ENCODE results near the gene LMO1. TPM values are rescaled to one million over a fixed set of nuclear protein-coding genes. Genes with fewer than 3 reads are reported as not detected.

LMO1 gene
- total and polyA plus RNA-seq, 10 of the 15 experiments (the other 5 are each of a cell fraction or from before 2014, with no cell fraction given), result not detected

DNA sequence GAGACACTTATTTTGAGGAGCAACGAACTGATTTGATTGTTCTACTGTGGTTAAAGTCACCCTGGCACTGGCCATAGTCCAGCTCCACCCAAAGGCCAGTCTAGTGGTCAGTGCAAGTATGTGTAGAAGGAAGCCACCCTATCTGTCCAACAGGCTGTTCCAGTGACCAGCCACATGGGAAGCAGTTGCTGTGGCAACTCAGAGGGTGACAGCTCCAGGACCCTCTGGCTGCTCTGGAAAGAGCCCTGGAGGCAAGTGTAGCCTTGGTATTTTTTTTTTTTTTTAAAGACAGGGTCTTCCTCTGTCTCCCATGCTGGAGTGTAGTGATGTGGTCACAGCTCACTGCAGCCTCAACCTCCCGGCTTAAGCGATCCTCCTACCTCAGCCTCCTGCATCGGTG lies 27.8 kb downstream of the LMO1 start (continued):
- TF ChIP-seq, protein P1, sequence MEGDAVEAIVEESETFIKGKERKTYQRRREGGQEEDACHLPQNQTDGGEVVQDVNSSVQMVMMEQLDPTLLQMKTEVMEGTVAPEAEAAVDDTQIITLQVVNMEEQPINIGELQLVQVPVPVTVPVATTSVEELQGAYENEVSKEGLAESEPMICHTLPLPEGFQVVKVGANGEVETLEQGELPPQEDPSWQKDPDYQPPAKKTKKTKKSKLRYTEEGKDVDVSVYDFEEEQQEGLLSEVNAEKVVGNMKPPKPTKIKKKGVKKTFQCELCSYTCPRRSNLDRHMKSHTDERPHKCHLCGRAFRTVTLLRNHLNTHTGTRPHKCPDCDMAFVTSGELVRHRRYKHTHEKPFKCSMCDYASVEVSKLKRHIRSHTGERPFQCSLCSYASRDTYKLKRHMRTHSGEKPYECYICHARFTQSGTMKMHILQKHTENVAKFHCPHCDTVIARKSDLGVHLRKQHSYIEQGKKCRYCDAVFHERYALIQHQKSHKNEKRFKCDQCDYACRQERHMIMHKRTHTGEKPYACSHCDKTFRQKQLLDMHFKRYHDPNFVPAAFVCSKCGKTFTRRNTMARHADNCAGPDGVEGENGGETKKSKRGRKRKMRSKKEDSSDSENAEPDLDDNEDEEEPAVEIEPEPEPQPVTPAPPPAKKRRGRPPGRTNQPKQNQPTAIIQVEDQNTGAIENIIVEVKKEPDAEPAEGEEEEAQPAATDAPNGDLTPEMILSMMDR (IDR thresholded peaks at IDR 0.05 in 2 of 3, conservative IDR thresholded peaks at IDR 0.05 in 1 of 3; ENCODE audit: control insufficient read depth in 2 of 3, extremely low read depth in 1 of 3, insufficient read depth in 1 of 3, low read depth in 3 of 3, low read length in 3 of 3), result no peak
- TF ChIP-seq, protein P2, sequence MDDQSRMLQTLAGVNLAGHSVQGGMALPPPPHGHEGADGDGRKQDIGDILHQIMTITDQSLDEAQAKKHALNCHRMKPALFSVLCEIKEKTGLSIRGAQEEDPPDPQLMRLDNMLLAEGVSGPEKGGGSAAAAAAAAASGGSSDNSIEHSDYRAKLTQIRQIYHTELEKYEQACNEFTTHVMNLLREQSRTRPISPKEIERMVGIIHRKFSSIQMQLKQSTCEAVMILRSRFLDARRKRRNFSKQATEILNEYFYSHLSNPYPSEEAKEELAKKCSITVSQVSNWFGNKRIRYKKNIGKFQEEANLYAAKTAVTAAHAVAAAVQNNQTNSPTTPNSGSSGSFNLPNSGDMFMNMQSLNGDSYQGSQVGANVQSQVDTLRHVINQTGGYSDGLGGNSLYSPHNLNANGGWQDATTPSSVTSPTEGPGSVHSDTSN (IDR thresholded peaks at IDR 0.05; ENCODE audit: insufficient replicate concordance, low read depth, low read length), result no peak
- no peak for TF ChIP-seq ATF7 (IDR thresholded peaks at IDR 0.05; ENCODE audit: low read depth)
- no peak for TF ChIP-seq ATF2 (IDR thresholded peaks at IDR 0.05; ENCODE audit: low read length)

- no peaks in the 10 kb centered on the region for H3K4me1 ChIP-seq (ENCODE audit: control insufficient read depth, insufficient read depth, low read length)
- no peak overlapping the region for H3K4me3 ChIP-seq
- RAD21 ChIA-PET (ENCODE audit: unreplicated experiment), result no interaction called here
- H3K9me3 ChIP-seq (replicated peaks; ENCODE audit: control insufficient read depth, insufficient read depth, low read length), result no peaks in the 10 kb centered on the region
- TF ChIP-seq ZNF274 (IDR thresholded peaks at IDR 0.05; ENCODE audit: insufficient read depth, insufficient read length), result no peak
- TF ChIP-seq ZBED1 (IDR thresholded peaks at IDR 0.05; ENCODE audit: borderline replicate concordance), result no peak
- TF ChIP-seq ZNF24 (IDR thresholded peaks at IDR 0.05), result no peak
- TF ChIP-seq FOS (IDR thresholded peaks at IDR 0.05; ENCODE audit: borderline replicate concordance, extremely low read depth, insufficient read length), result no peak
- TF ChIP-seq ETV6 (conservative IDR thresholded peaks at IDR 0.05 in 1 of 2, IDR thresholded peaks at IDR 0.05 in 1 of 2; ENCODE audit: borderline replicate concordance in 1 of 2, low read depth in 1 of 2), result no peak
- no peak for TF ChIP-seq MLLT1 (IDR thresholded peaks at IDR 0.05)
- TF ChIP-seq SMAD5 (IDR thresholded peaks at IDR 0.05; ENCODE audit: low read depth), result no peak
- TF ChIP-seq SRF (IDR thresholded peaks at IDR 0.05; ENCODE audit: low read depth in 2 of 2, low read length in 2 of 2), result no peak
- no peak for TF ChIP-seq WRNIP1 (IDR thresholded peaks at IDR 0.05; ENCODE audit: borderline replicate concordance, low read depth, low read length)
- no peak for TF ChIP-seq RAD51 (IDR thresholded peaks at IDR 0.05)
- TF ChIP-seq RBBP5 (conservative IDR thresholded peaks at IDR 0.05), result no peak
- TF ChIP-seq ATF7 (IDR thresholded peaks at IDR 0.05; ENCODE audit: low read depth), result no peak
- no peak for TF ChIP-seq GATAD2B (conservative IDR thresholded peaks at IDR 0.05; ENCODE audit: low read depth)
- no peak overlapping the region for H3K4me2 ChIP-seq (ENCODE audit: control insufficient read depth, insufficient read depth)
- FAIRE-seq (no peak), DNase-seq (ENCODE audit: low read depth, low spot score) (no peak), ATAC-seq (peak; percentile 77)
- BruUV-seq (replicated peaks), result no TSS peak
- intact Hi-C loops (cut with micrococcal nuclease; ENCODE audit: unreplicated experiment), result no loop called here
- H3K36me3 ChIP-seq (ENCODE audit: control insufficient read depth in 2 of 2, insufficient read depth in 2 of 2, low read length in 1 of 2), result no peaks in the 10 kb centered on the region
- SMC1A ChIA-PET (ENCODE audit: uncharacterized antibody, unreplicated experiment), result no interaction called here
- POLR2A ChIA-PET, result no interaction called here
- no peak overlapping the region for H3K27ac ChIP-seq (ENCODE audit: control insufficient read depth, insufficient read depth)
- no peaks in the 10 kb centered on the region for H4K20me1 ChIP-seq (ENCODE audit: control insufficient read depth, insufficient read depth)
- CTCF ChIA-PET, result interaction anchor here (1.2 to 1.3 kb wide), 2 partner anchors 15 to 28 kb away, joined by 3 read pairs; partner anchors contain the start of gene LMO1
- no peak overlapping the region for H3K9ac ChIP-seq (ENCODE audit: control insufficient read depth, insufficient read depth, low read length)
- WGBS (ENCODE audit: insufficient coverage, insufficient replicate concordance, low lambda C conversion rate, missing lambda C conversion rate), result 61% methylated on average over 3 of the region's 3 CpGs
- no peaks in the 10 kb centered on the region for H3K79me2 ChIP-seq (ENCODE audit: control insufficient read depth, insufficient read depth, low read length)
- no peaks in the 10 kb centered on the region for H3K27me3 ChIP-seq (replicated peaks in 1 of 2; ENCODE audit: control insufficient read depth in 2 of 2, insufficient read depth in 2 of 2, low read length in 1 of 2)
- in situ Hi-C loops (cut with MboI), result no loop called here
- H2AFZ ChIP-seq (ENCODE audit: control insufficient read depth, low read depth, low read length), result no peak overlapping the region
These were observed 28.8 kb downstream of the LMO1 start for GRCh38 chr11:8234910-8235309.

All from GM12878 (cell line).